ENCODE measurements around the gene DNAH14. TPM values are rescaled to one million over a fixed set of nuclear protein-coding genes. Genes with fewer than 3 reads are reported as not detected.

DNAH14 gene
- total and polyA plus RNA-seq, 9 of the 15 experiments (the other 6 are each of a cell fraction or from before 2014, with no cell fraction given) = 58.4 to 142 (median 98.4) TPM

DNA sequence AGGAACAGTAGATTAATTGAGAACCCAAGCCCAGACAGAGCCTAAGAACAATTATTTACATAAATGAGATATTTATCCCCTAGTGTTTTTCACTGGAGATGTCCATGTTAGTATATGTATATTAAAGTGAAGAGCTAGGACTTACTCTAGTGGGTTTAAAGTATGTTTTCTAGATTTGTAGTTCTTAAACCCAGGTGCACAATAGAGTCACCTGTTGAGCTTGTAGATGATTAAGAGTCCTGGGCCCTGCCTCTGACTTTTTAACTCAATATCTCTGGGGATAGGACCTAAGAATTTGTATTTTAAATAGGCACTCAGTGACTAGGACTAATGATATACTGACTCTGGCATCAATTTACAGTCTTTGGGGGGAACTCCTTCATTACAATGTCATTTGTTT lies 112.8 kb downstream of the DNAH14 start:
- no peak overlapping the region for H3K9ac ChIP-seq (ENCODE audit: insufficient read depth in 1 of 2, low read depth in 2 of 2, low read length in 2 of 2)
- H4K20me1 ChIP-seq (replicated peaks; ENCODE audit: control insufficient read depth, insufficient read depth, low read length) = no peaks in the 10 kb centered on the region
- no peak for ATAC-seq
- no peaks in the 10 kb centered on the region for H3K79me2 ChIP-seq (ENCODE audit: control insufficient read depth, insufficient read depth, low read length)
- H3K9me1 ChIP-seq (ENCODE audit: control insufficient read depth, insufficient read depth, low read length) = no peaks in the 10 kb centered on the region
- no peak for FAIRE-seq
- H3K27me3 ChIP-seq (ENCODE audit: control insufficient read depth in 2 of 2, insufficient read depth in 2 of 2, low read length in 2 of 2) = no peaks in the 10 kb centered on the region
- POLR2A ChIA-PET = no interaction called here
- no peak for DNase-seq (ENCODE audit: extremely low read depth in 1 of 4, low spot score in 3 of 4)
- in situ Hi-C loops (cut with MboI) (no loop called here), intact Hi-C loops (cut with micrococcal nuclease) (no loop called here)
- no peaks in the 10 kb centered on the region for H3K9me3 ChIP-seq (replicated peaks; ENCODE audit: control insufficient read depth, insufficient read depth, low read depth, low read length)
- H3K4me3 ChIP-seq = no peak overlapping the region
- no peak for TF ChIP-seq HMG20B (CRISPR knock-in tag; IDR thresholded peaks at IDR 0.05)
- no peak for TF ChIP-seq ZNF146 (CRISPR knock-in tag; IDR thresholded peaks at IDR 0.05; ENCODE audit: unreplicated experiment)
- no peak for TF ChIP-seq HDAC3 (IDR thresholded peaks at IDR 0.05; ENCODE audit: borderline replicate concordance, partially characterized antibody)
- TF ChIP-seq GTF2F1 (IDR thresholded peaks at IDR 0.05; ENCODE audit: low read depth, low read length) = no peak
- no peak for TF ChIP-seq ZNF76 (CRISPR knock-in tag; IDR thresholded peaks at IDR 0.05; ENCODE audit: borderline replicate concordance)
- TF ChIP-seq ZNF253 (CRISPR knock-in tag; conservative IDR thresholded peaks at IDR 0.05) = no peak
- no peak for TF ChIP-seq SMAD2 (IDR thresholded peaks at IDR 0.05; ENCODE audit: low read depth, low read length)
- TF ChIP-seq RAD21 (CRISPR knock-in tag; conservative IDR thresholded peaks at IDR 0.05 in 1 of 2, IDR thresholded peaks at IDR 0.05 in 1 of 2) = no peak
- TF ChIP-seq PRMT5 (CRISPR knock-in tag; IDR thresholded peaks at IDR 0.05) = no peak
- H2AFZ ChIP-seq (ENCODE audit: low read depth, low read length) = no peak overlapping the region
- no peaks in the 10 kb centered on the region for H3K36me3 ChIP-seq (ENCODE audit: control insufficient read depth, insufficient read depth, low read length)
- no TSS peak for BruUV-seq (replicated peaks)
- CTCF ChIA-PET (ENCODE audit: low intra/inter-chr PET ratio) = no interaction called here
- H3K27ac ChIP-seq (ENCODE audit: extremely low read depth, low read depth, low read length) = no peak overlapping the region
- H3K4me2 ChIP-seq (ENCODE audit: insufficient read depth, low read length) = no peak overlapping the region
- no peaks in the 10 kb centered on the region for H3K4me1 ChIP-seq (replicated peaks in 1 of 2; ENCODE audit: control insufficient read depth in 2 of 2, insufficient read depth in 2 of 2, low read length in 2 of 2)

Data from K562 (cell line).